Endodermal cell (in vitro differentiated cells): ENCODE measurements around the gene CDR2L. TPM values are rescaled to one million over a fixed set of nuclear protein-coding genes. Genes with fewer than 3 reads are reported as not detected.
"Not testable (repeated sequence)": the region's sequence is repeated elsewhere in the genome, so short reads cannot be mapped to it uniquely, and the experiment has no call there.

Experiments
- DNase-seq: peaks from one replicate; pipeline ENCODE4 v3.0.0-alpha.2; 2017
- H3K27ac ChIP-seq: 2 replicates; pipeline ENCODE4 v1.5.1; 2013; ENCODE audit warnings: mild to moderate bottlenecking, low read depth, low read length, moderate library complexity
- H3K27me3 ChIP-seq: 2 replicates; pipeline ENCODE4 v1.6.1; 2013; ENCODE audit warnings: mild to moderate bottlenecking, low read length, moderate library complexity; ENCODE audit not compliant: insufficient read depth, control insufficient read depth, poor library complexity, severe bottlenecking
- H3K36me3 ChIP-seq: 2 replicates; pipeline ENCODE4 v1.7.0; 2013; ENCODE audit warnings: mild to moderate bottlenecking, low read length, moderate library complexity; ENCODE audit not compliant: control insufficient read depth, insufficient read depth
- H3K4me1 ChIP-seq: one replicate; pipeline ENCODE4 v1.7.0; 2013; ENCODE audit warnings: low read length; ENCODE audit not compliant: control insufficient read depth, insufficient read depth
- H3K4me3 ChIP-seq: 2 replicates; pipeline ENCODE4 v1.5.1; 2013; ENCODE audit warnings: mild to moderate bottlenecking, low read length, moderate library complexity
- H3K9ac ChIP-seq: 2 replicates; pipeline ENCODE4 v1.6.1; 2013; ENCODE audit warnings: mild to moderate bottlenecking, low read length, moderate library complexity; ENCODE audit not compliant: poor library complexity, severe bottlenecking; ENCODE audit errors: extremely low read depth
- H3K9me3 ChIP-seq: 2 replicates; pipeline ENCODE4 v1.6.1; 2013; ENCODE audit warnings: mild to moderate bottlenecking, low read length, moderate library complexity; ENCODE audit not compliant: control insufficient read depth
- H3K27ac Mint-ChIP-seq: 2 replicates; pipeline ENCODE4 v1.8.0; 2020; ENCODE audit warnings: mixed read lengths
- H3K27me3 Mint-ChIP-seq: 2 replicates; pipeline ENCODE4 v1.8.0; 2021; ENCODE audit warnings: mild to moderate bottlenecking, mixed read lengths; ENCODE audit not compliant: insufficient read depth
- H3K36me3 Mint-ChIP-seq: 2 replicates; pipeline ENCODE4 v1.8.0; 2020; ENCODE audit warnings: low read depth, mixed read lengths
- H3K4me1 Mint-ChIP-seq: 2 replicates; pipeline ENCODE4 v1.8.0; 2020; ENCODE audit warnings: mixed read lengths
- H3K4me3 Mint-ChIP-seq: 2 replicates; pipeline ENCODE4 v1.8.0; 2020; ENCODE audit warnings: mild to moderate bottlenecking, moderate library complexity, mixed read lengths
- H3K9me3 Mint-ChIP-seq: 2 replicates; pipeline ENCODE4 v1.8.0; 2020; ENCODE audit warnings: mild to moderate bottlenecking, mixed read lengths
- WGBS, 2 experiments: methylation state at CpG; one replicate each; pipeline versions ENCODE4 v1.1.5 to v1.1.7; 2013; ENCODE audit warnings: missing lambda C conversion rate in 2 of 2, mixed read lengths in 1 of 2; ENCODE audit not compliant: insufficient coverage in 1 of 2, insufficient read length in 1 of 2; 5-methylcytosine and 5-hydroxymethylcytosine counted together
- total RNA-seq, 2 donors: library from RNA; stranded (reverse); fragmentation: NEBNext Ultra II Directional in 1 of 2; extraction: Animal tissue kit (Norgen Biotek cat#: 25700) in 1 of 2; gene quantifications; 2 replicates in 1 of 2; 3 replicates in 1 of 2; pipeline ENCODE4 v1.2.1, GENCODE V29; 2021
- TF ChIP-seq, protein P1 (sequence below): fragments of 200-600 bp; sonication (generic); conservative IDR thresholded peaks from 2 replicates; pipeline ENCODE4 v1.5.0; 2021; ENCODE audit warnings: antibody characterized with exemption, mild to moderate bottlenecking

The CDR2L gene
- total RNA-seq, 2 donors from 2014 or later, result 20.4 to 23.6 TPM

DNA sequence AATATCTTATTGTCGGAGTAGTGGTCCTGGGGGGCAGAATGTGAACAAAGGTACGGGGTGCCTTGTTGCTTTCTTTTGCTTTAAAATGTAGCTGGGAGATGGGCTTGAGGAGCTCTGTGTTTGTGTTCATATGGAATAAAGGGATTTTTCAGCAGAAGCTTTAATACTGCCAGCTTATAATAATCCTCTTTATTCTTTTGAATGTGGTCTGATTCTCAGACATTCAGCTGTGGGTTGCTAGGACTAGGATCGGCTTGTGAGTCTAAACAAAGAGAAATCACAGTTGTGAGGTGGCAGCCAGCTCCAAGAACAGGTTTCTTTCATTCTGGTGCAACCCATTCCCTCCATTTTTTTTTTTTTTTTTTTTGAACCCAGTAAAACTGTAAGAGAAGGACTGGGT lies 32.3 kb downstream of the CDR2L start:
- H3K4me3 ChIP-seq, result no peak overlapping the region
- peaks cover 48% of the 10 kb centered on the region for H3K36me3 ChIP-seq
- Mint-ChIP-seq H3K27me3 (no peaks in the 10 kb centered on the region), H3K36me3 (peaks cover 58% of the 10 kb centered on the region), H3K4me3 (no peak overlapping the region), H3K4me1 (no peaks in the 10 kb centered on the region), H3K9me3 (peaks cover 2% of the 10 kb centered on the region), H3K27ac (no peak overlapping the region)
- no peak overlapping the region for H3K27ac ChIP-seq
- no peak for DNase-seq
- no peaks in the 10 kb centered on the region for H3K27me3 ChIP-seq
- WGBS, 2 experiments, result 93 to 94% methylated on average over 3 of the region's 3 CpGs
- H3K9me3 ChIP-seq, result no peaks in the 10 kb centered on the region
- no peak overlapping the region for H3K9ac ChIP-seq
- TF ChIP-seq, protein P1, sequence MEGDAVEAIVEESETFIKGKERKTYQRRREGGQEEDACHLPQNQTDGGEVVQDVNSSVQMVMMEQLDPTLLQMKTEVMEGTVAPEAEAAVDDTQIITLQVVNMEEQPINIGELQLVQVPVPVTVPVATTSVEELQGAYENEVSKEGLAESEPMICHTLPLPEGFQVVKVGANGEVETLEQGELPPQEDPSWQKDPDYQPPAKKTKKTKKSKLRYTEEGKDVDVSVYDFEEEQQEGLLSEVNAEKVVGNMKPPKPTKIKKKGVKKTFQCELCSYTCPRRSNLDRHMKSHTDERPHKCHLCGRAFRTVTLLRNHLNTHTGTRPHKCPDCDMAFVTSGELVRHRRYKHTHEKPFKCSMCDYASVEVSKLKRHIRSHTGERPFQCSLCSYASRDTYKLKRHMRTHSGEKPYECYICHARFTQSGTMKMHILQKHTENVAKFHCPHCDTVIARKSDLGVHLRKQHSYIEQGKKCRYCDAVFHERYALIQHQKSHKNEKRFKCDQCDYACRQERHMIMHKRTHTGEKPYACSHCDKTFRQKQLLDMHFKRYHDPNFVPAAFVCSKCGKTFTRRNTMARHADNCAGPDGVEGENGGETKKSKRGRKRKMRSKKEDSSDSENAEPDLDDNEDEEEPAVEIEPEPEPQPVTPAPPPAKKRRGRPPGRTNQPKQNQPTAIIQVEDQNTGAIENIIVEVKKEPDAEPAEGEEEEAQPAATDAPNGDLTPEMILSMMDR, result no peak
- no peaks in the 10 kb centered on the region for H3K4me1 ChIP-seq

DNA sequence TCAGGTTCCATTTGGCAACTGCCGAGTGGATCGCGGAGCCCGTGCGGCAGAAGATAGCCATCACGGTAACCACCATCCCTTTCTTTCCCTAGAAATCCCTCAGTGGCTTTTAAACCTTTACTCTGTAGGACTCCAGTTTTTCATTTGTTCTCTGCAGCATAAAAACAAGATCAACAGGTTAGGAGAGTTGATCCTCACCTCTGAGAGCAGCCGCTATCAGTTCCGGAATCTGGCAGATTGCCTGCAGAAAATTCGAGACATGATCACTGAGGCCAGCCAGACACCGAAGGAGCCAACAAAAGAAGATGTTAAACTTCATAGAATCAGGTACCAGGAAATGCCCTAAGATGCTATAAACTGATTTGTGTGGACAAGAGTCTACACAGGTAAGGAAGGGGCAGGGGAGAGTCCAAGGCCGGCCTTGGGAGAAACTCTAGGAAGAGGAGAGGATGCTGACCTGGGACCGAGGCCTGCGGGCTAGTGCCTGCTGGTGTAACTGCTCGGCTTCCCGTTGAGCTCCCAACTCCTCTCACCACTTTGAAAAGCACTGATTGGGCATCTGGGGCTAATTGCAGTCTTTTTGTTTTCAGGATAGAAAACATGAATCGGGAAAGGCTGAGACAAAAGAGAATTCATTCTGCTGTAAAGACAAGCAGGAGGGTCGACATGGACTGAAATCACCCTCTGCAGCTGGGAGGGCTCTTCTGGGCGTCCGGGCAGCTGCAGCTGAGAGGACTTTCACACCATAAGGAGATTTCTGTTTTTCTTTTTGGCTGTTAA lies 33.1 kb downstream of the CDR2L start:
- TF ChIP-seq, protein P1, result no peak
- Histone ChIP-seq H3K36me3 (peaks cover 48% of the 10 kb centered on the region), H3K27me3 (no peaks in the 10 kb centered on the region), H3K9ac (no peak overlapping the region), H3K4me1 (no peaks in the 10 kb centered on the region), H3K27ac (no peak overlapping the region), H3K4me3 (no peak overlapping the region), H3K9me3 (no peaks in the 10 kb centered on the region)
- peaks cover 64% of the 10 kb centered on the region for H3K36me3 Mint-ChIP-seq
- no peaks in the 10 kb centered on the region for H3K4me1 Mint-ChIP-seq
- no peak overlapping the region for H3K27ac Mint-ChIP-seq
- no peaks in the 10 kb centered on the region for H3K27me3 Mint-ChIP-seq
- no peak for DNase-seq
- H3K4me3 Mint-ChIP-seq, result no peak overlapping the region
- H3K9me3 Mint-ChIP-seq, result peaks cover 11% of the 10 kb centered on the region
- 94 to 97% methylated on average over 13 to 19 of the region's 19 CpGs for WGBS, 2 experiments

DNA sequence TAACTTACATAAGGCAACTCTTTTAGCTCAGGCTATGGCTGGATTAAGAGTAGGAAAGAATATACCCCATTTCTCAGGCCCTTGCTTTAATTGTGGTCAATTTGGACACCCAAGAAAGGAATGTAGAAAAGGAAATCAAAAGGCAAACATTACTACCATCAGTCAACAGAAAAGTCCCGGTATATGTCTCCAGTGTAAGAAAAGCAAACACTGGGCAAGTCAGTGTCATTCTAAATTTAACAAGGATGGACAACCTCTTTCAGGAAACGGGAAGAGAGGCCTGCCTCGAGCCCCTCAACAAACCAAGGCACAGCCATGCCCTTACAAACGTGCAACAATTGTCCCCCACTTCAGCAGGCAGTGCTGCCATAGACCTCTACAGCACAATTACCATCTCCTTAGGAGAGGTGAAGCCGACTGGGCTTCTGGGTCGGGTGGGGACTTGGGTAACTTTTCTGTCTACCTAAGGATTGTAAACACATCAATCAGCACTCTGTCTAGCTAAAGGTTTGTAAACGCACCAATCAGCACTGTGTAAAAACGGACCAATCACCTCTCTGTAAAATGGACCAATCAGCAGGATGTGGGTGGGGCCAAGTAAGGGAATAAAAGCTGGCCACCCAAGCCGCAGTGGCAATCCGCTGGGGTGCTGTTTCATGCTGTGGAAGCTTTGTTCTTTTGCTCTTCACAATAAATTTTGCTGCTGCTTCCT lies 37.4 kb downstream of the CDR2L start:
- H3K4me3 Mint-ChIP-seq, result no peak overlapping the region
- H3K9me3 ChIP-seq, result peaks cover 20% of the 10 kb centered on the region
- H3K9me3 Mint-ChIP-seq, result peaks cover 51% of the 10 kb centered on the region
- 95 to 97% methylated on average over 5 to 10 of the region's 10 CpGs for WGBS, 2 experiments
- H3K4me1 Mint-ChIP-seq, result no peaks in the 10 kb centered on the region
- TF ChIP-seq, protein P1, result no peak
- H3K27ac Mint-ChIP-seq, result no peak overlapping the region
- DNase-seq, result no peak
- peaks cover 26% of the 10 kb centered on the region for H3K36me3 ChIP-seq
- no peaks in the 10 kb centered on the region for H3K4me1 ChIP-seq
- no peaks in the 10 kb centered on the region for H3K27me3 ChIP-seq
- peaks cover 50% of the 10 kb centered on the region for H3K36me3 Mint-ChIP-seq
- H3K27me3 Mint-ChIP-seq, result peaks cover 4% of the 10 kb centered on the region
- H3K27ac ChIP-seq, result no peak overlapping the region
- no peak overlapping the region for H3K9ac ChIP-seq
- no peak overlapping the region for H3K4me3 ChIP-seq

DNA sequence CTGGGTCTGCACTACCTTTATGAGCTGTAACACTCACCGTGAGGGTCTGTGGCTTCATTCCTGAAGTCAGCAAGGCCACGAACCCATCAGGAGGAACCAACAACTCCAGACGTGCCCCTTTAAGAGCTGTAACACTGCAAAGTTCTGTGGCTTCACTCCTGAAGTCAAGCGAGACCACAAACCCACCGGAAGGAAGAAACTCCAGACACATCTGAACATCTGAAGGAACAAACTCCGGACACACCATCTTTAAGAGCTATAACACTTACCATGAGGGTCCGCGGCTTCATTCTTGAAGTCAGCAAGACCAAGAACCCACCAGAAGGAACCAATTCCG lies 37.9 kb downstream of the CDR2L start:
- H3K27me3 Mint-ChIP-seq, H3K4me3 ChIP-seq, DNase-seq, H3K27ac ChIP-seq, H3K27ac Mint-ChIP-seq, H3K27me3 ChIP-seq, H3K4me1 Mint-ChIP-seq, H3K4me1 ChIP-seq, H3K9ac ChIP-seq, H3K4me3 Mint-ChIP-seq: not testable (repeated sequence)
- Mint-ChIP-seq H3K9me3 (peaks cover 55% of the 10 kb centered on the region), H3K36me3 (peaks cover 47% of the 10 kb centered on the region)
- H3K36me3 ChIP-seq, result peaks cover 21% of the 10 kb centered on the region
- H3K9me3 ChIP-seq, result peaks cover 25% of the 10 kb centered on the region
- WGBS, 2 experiments, result 93 to 94% methylated on average over 6 to 9 of the region's 9 CpGs

DNA sequence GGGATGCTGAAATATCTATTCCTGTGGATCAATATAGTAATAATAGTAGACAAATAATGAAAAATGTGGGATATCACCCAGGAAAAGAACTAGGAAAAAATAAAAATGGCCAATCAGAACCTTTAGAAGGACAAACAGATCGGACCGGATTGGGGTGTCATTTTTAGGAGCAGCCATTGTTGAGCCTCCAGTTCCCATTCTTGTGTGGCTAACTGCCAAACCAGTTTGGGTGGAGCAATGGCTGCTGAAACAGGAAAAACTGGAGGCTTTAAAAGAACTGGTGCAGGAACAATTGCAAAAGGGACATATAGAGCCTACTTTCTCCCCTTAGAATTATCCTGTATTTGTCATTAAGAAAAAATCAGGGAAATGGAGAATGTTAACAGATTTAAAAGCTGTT lies 39.2 kb downstream of the CDR2L start:
- H3K9me3 ChIP-seq, result peaks cover 35% of the 10 kb centered on the region
- H3K27ac ChIP-seq, H3K27ac Mint-ChIP-seq, DNase-seq, H3K4me1 ChIP-seq, H3K27me3 Mint-ChIP-seq, H3K4me1 Mint-ChIP-seq, H3K27me3 ChIP-seq, H3K9ac ChIP-seq, H3K4me3 Mint-ChIP-seq, H3K36me3 ChIP-seq, H3K4me3 ChIP-seq: not testable (repeated sequence)
- 84 to 92% methylated on average over 2 of the region's 2 CpGs for WGBS, 2 experiments
- Mint-ChIP-seq H3K36me3 (peaks cover 34% of the 10 kb centered on the region), H3K9me3 (peaks cover 66% of the 10 kb centered on the region)
